HG03378 (cell line): ENCODE measurements around the gene MARCHF10.

Experiments used
- ATAC-seq: cut with Tn5 transposase; IDR thresholded peaks from one replicate; pipeline ENCODE4 v1.9.1; 2021; ENCODE audit warnings: mild to moderate bottlenecking, moderate library complexity; ENCODE audit not compliant: unreplicated experiment

The MARCHF10 gene

GRCh38 chr17:62720126-62720850, 87.8 kb downstream of the MARCHF10 start:
- peak; percentile 32 for ATAC-seq

- no peak for ATAC-seq
Measured at GRCh38 chr17:62719586-62719985, 88.5 kb downstream of the MARCHF10 start.

- ATAC-seq = no peak
Measured at GRCh38 chr17:62718429-62718828, 89.7 kb downstream of the MARCHF10 start.

- ATAC-seq = no peak
Measured at GRCh38 chr17:62717889-62718288, 90.2 kb downstream of the MARCHF10 start.

GRCh38 chr17:62717589-62717855, 90.6 kb downstream of the MARCHF10 start:
- ATAC-seq = no peak

- no peak for ATAC-seq
Measured at GRCh38 chr17:62716834-62717588, 91.1 kb downstream of the MARCHF10 start.

GRCh38 chr17:62715882-62716390, 92.2 kb downstream of the MARCHF10 start:
- ATAC-seq = no peak

- ATAC-seq = no peak
Measured at GRCh38 chr17:62714016-62714777, 93.9 kb downstream of the MARCHF10 start.

- no peak for ATAC-seq
Measured at GRCh38 chr17:62713086-62713881, 94.8 kb downstream of the MARCHF10 start.

GRCh38 chr17:62712171-62712581, 95.9 kb downstream of the MARCHF10 start:
- no peak for ATAC-seq

GRCh38 chr17:62708587-62708986, 99.5 kb downstream of the MARCHF10 start:
- no peak for ATAC-seq

- ATAC-seq = no peak
Measured at GRCh38 chr17:62707425-62707739, 100.7 kb downstream of the MARCHF10 start.

GRCh38 chr17:62706598-62707424, 101.3 kb downstream of the MARCHF10 start:
- no peak for ATAC-seq

- ATAC-seq = no peak
Measured at GRCh38 chr17:62705778-62706597, 102.1 kb downstream of the MARCHF10 start.

GRCh38 chr17:62705156-62705777, 102.8 kb downstream of the MARCHF10 start:
- no peak for ATAC-seq

GRCh38 chr17:62704381-62704971, 103.6 kb downstream of the MARCHF10 start:
- ATAC-seq = no peak

GRCh38 chr17:62703776-62704380, 104.2 kb downstream of the MARCHF10 start:
- ATAC-seq = no peak

- no peak for ATAC-seq
Measured at GRCh38 chr17:62703261-62703775, 104.8 kb downstream of the MARCHF10 start.
